Trophoblast cell (in vitro differentiated cells and primary cell): ENCODE measurements around the gene B3GALT5.

Experiments
- DNase-seq, 2 donors: peaks; one replicate each; pipeline ENCODE4 v3.0.0-alpha.2; 2016
- H2AFZ ChIP-seq: 2 replicates; pipeline ENCODE4 v1.6.1; 2013; ENCODE audit warnings: low read length, moderate library complexity, mild to moderate bottlenecking; ENCODE audit not compliant: insufficient read depth, poor library complexity
- H2AK5ac ChIP-seq: 2 replicates; pipeline ENCODE4 v1.6.1; 2013; ENCODE audit warnings: mild to moderate bottlenecking, low read length
- H2BK120ac ChIP-seq: 2 replicates; pipeline ENCODE4 v1.6.1; 2013; ENCODE audit warnings: low read length, mild to moderate bottlenecking, moderate library complexity; ENCODE audit not compliant: insufficient read depth, poor library complexity
- H2BK12ac ChIP-seq: 2 replicates; pipeline ENCODE4 v1.6.1; 2013; ENCODE audit warnings: mild to moderate bottlenecking, low read length, moderate library complexity
- H2BK5ac ChIP-seq: 2 replicates; pipeline ENCODE4 v1.6.1; 2013; ENCODE audit warnings: low read length, low read depth, moderate library complexity, mild to moderate bottlenecking; ENCODE audit not compliant: poor library complexity
- H3K14ac ChIP-seq: 2 replicates; pipeline ENCODE4 v1.6.1; 2013; ENCODE audit warnings: mild to moderate bottlenecking, low read length
- H3K18ac ChIP-seq: 2 replicates; pipeline ENCODE4 v1.6.1; 2013; ENCODE audit warnings: mild to moderate bottlenecking, low read length
- H3K23ac ChIP-seq: 2 replicates; pipeline ENCODE4 v1.6.1; 2013; ENCODE audit warnings: low read length
- H3K27ac ChIP-seq: 2 replicates; pipeline ENCODE4 v1.5.1; 2013; ENCODE audit warnings: low read depth, mild to moderate bottlenecking, inconsistent platforms, low read length, moderate library complexity
- H3K27me3 ChIP-seq: 2 replicates; pipeline ENCODE4 v1.6.1; 2013; ENCODE audit warnings: inconsistent platforms, mild to moderate bottlenecking, low read length, moderate library complexity; ENCODE audit not compliant: insufficient read depth
- H3K36me3 ChIP-seq, 2 experiments: 1 replicate in 1 of 2; 2 replicates in 1 of 2; pipeline ENCODE4 v1.6.1; 2013; ENCODE audit warnings: low read length in 2 of 2, mild to moderate bottlenecking in 2 of 2, moderate library complexity in 1 of 2; ENCODE audit not compliant: insufficient read depth in 2 of 2, control insufficient read depth in 1 of 2
- H3K4ac ChIP-seq: 2 replicates; pipeline ENCODE4 v1.6.1; 2013; ENCODE audit warnings: low read depth, mild to moderate bottlenecking, low read length, moderate library complexity
- H3K4me1 ChIP-seq, 2 experiments: 1 replicate in 1 of 2; 2 replicates in 1 of 2; pipeline ENCODE4 v1.6.1; 2013; ENCODE audit warnings: low read length in 2 of 2, mild to moderate bottlenecking in 2 of 2, moderate library complexity in 1 of 2; ENCODE audit not compliant: insufficient read depth in 2 of 2, control insufficient read depth in 1 of 2
- H3K4me2 ChIP-seq: 2 replicates; pipeline ENCODE4 v1.6.1; 2013; ENCODE audit warnings: inconsistent platforms, mild to moderate bottlenecking, low read length, moderate library complexity
- H3K4me3 ChIP-seq: 2 replicates; pipeline ENCODE4 v1.5.1; 2013; ENCODE audit warnings: mild to moderate bottlenecking, low read depth, low read length, inconsistent platforms
- H3K79me1 ChIP-seq: one replicate; pipeline ENCODE4 v1.6.1; 2013; ENCODE audit warnings: low read length
- H3K79me2 ChIP-seq: 2 replicates; pipeline ENCODE4 v1.6.1; 2013; ENCODE audit warnings: low read length, mild to moderate bottlenecking; ENCODE audit not compliant: control insufficient read depth, insufficient read depth, poor library complexity
- H3K9ac ChIP-seq: 2 replicates; pipeline ENCODE4 v1.6.1; 2013; ENCODE audit warnings: mild to moderate bottlenecking, low read length
- H3K9me3 ChIP-seq: 2 replicates; pipeline ENCODE4 v1.6.1; 2013; ENCODE audit warnings: low read depth, mild to moderate bottlenecking, control low read depth, inconsistent platforms, low read length; ENCODE audit not compliant: insufficient read depth
- H4K12ac ChIP-seq: 2 replicates; pipeline ENCODE4 v1.6.1; 2013; ENCODE audit warnings: low read depth, mild to moderate bottlenecking, low read length, moderate library complexity
- H4K8ac ChIP-seq: 2 replicates; pipeline ENCODE4 v1.6.1; 2013; ENCODE audit warnings: low read depth, mild to moderate bottlenecking, low read length, moderate library complexity
- H4K91ac ChIP-seq: one replicate; pipeline ENCODE4 v1.6.1; 2013; ENCODE audit warnings: low read depth, mild to moderate bottlenecking, low read length, moderate library complexity
- WGBS: extraction: QIAGEN DNeasy Blood & Tissue Kit; methylation state at CpG from one replicate; pipeline ENCODE4 v1.1.7; 2013; ENCODE audit warnings: missing lambda C conversion rate; ENCODE audit not compliant: insufficient read length, insufficient coverage; ENCODE audit errors: extremely low coverage; 5-methylcytosine and 5-hydroxymethylcytosine counted together

The B3GALT5 gene

GRCh38 chr21:39721885-39722284 is 109.1 kb downstream of the B3GALT5 start:
- Histone ChIP-seq H3K4me2 (no peak overlapping the region), H3K36me3 (no peaks in the 10 kb centered on the region), H3K79me1 (no peaks in the 10 kb centered on the region), H3K14ac (no peak overlapping the region), H2BK5ac (no peak overlapping the region), H3K27me3 (no peaks in the 10 kb centered on the region), H3K4ac (no peak overlapping the region), H2AFZ (no peak overlapping the region), H4K12ac (no peak overlapping the region), H3K4me1 (no peaks in the 10 kb centered on the region), H3K27ac (no peak overlapping the region), H3K9me3 (no peaks in the 10 kb centered on the region), H3K23ac (no peak overlapping the region), H3K18ac (no peak overlapping the region), H3K9ac (no peak overlapping the region), H2BK120ac (no peak overlapping the region), H4K8ac (no peak overlapping the region), H3K79me2 (no peaks in the 10 kb centered on the region), H3K4me3 (no peak overlapping the region), H2BK12ac (no peak overlapping the region), H4K91ac (no peak overlapping the region), H2AK5ac (no peak overlapping the region)
- DNase-seq: no peak
- WGBS: no CpG with 5 or more reads among the region's 1 CpG
